Measurements from ENCODE around the gene CASP8AP2. TPM values are rescaled to one million over a fixed set of nuclear protein-coding genes. Genes with fewer than 3 reads are reported as not detected.
A peak's percentile ranks its signal among the peaks of the same experiment; 100 is the strongest.
"Not testable (repeated sequence)": the region's sequence is repeated elsewhere in the genome, so short reads cannot be mapped to it uniquely, and the experiment has no call there.

Gene CASP8AP2
- total RNA-seq, 1 experiment from 2014 or later: 27.9 TPM

DNA sequence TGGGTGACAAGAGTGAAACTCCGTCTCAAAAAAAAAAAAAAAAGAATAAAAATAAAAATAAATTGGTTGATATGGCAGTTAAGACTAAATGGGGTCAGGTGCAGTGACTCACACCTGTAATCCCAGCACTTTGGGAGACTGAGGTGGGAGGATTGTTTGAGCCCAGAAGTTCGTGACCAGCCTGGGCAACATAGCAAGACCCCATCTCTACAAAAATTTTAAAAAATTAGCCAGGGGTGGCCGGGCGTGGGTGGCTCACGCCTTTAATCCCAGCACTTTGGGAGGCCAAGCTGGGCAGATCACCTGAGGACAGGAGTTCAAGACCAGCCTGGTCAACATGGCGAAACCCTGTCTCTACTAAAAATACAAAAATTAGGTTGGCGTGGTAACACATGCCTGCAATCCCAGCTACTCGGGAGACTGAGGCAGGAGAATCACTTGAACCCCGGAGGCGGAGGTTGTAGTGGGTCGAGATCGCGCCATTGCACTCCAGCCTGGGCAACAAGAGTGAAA lies 1.1 kb upstream of the CASP8AP2 start:
- Mint-ChIP-seq H3K36me3 (peaks cover 23% of the 10 kb centered on the region), H3K27ac (peak overlapping the region; percentile 91), H3K4me1 (peaks cover 16% of the 10 kb centered on the region), H3K4me3 (peak overlapping the region; percentile 95)
- DNase-seq (ENCODE audit: low spot score); H3K9me3 Mint-ChIP-seq; ATAC-seq; H3K27me3 Mint-ChIP-seq (ENCODE audit: low read depth): not testable (repeated sequence)
- TF ChIP-seq GTF2I (CRISPR knock-in tag; conservative IDR thresholded peaks at IDR 0.05) (0 out of 2 replicates have a peak, but pooled peaks have one; percentile 26), ZNF121 (CRISPR knock-in tag; IDR thresholded peaks at IDR 0.05) (peak; percentile 11; the same call in 1 of the 2 replicates)
- ChIA-PET POLR2A (interaction anchor here (0.9 to 2.7 kb wide), 2 partner anchors 9 to 12 kb away, joined by 3 to 33 read pairs; partner anchors contain the start of gene MDN1), CTCF (interaction anchor here (0.9 to 1.7 kb wide), 5 partner anchors 9 to 216 kb away, joined by 3 to 19 read pairs (median 3); partner anchors contain the start of gene MDN1)

DNA sequence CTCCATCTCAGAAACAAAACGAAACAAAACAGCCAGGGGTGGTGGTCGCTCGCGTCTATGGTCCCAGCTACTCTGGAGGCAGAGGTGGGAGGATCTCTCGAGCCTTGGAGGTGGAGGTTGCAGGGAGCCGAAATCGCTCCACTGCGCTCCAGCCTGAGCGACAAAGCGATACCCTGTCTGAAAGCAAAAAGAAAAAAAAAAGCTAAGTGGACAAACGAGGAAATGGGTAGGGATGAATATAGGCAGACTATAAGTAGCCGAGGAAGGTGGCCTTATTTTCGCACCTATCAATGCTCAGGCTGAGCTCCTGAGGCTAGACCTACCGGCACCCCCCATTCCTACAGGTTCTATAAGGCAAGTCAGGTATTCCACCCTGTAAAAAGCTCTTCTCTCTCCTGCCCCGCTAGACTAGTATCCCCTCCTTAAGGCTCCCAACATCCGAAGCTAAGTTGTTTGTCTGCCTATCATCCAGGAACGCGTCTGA lies 650 bp upstream of the CASP8AP2 start:
- Mint-ChIP-seq H3K9me3 (no peaks in the 10 kb centered on the region), H3K4me1 (peaks cover 16% of the 10 kb centered on the region), H3K27me3 (ENCODE audit: low read depth) (no peaks in the 10 kb centered on the region), H3K4me3 (peak overlapping the region; percentile 95), H3K27ac (peak overlapping the region; percentile 91), H3K36me3 (peaks cover 25% of the 10 kb centered on the region)
- ATAC-seq (peak; percentile 38), DNase-seq (ENCODE audit: low spot score) (no peak)
- ChIA-PET POLR2A (interaction anchor here (0.7 to 2.7 kb wide), 5 partner anchors 9 to 639 kb away, joined by 3 to 33 read pairs (median 3); partner anchors contain the start of gene MDN1), CTCF (interaction anchor here (0.7 to 1.9 kb wide), 8 partner anchors 9 to 397 kb away, joined by 3 to 19 read pairs (median 4); partner anchors contain the start of gene MDN1)
- no peak for TF ChIP-seq ATF6 (CRISPR knock-in tag; IDR thresholded peaks at IDR 0.05)
- TF ChIP-seq, protein P1, sequence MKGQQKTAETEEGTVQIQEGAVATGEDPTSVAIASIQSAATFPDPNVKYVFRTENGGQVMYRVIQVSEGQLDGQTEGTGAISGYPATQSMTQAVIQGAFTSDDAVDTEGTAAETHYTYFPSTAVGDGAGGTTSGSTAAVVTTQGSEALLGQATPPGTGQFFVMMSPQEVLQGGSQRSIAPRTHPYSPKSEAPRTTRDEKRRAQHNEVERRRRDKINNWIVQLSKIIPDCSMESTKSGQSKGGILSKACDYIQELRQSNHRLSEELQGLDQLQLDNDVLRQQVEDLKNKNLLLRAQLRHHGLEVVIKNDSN (CRISPR knock-in tag; IDR thresholded peaks at IDR 0.05): no peak
- TF ChIP-seq SP1 (CRISPR knock-in tag; conservative IDR thresholded peaks at IDR 0.05): no peak
- no peak for TF ChIP-seq MYBL2 (CRISPR knock-in tag; IDR thresholded peaks at IDR 0.05)
- TF ChIP-seq NR2C2 (CRISPR knock-in tag; IDR thresholded peaks at IDR 0.05): no peak

- Mint-ChIP-seq H3K27me3 (ENCODE audit: low read depth) (no peaks in the 10 kb centered on the region), H3K4me3 (peak overlapping the region; percentile 95), H3K36me3 (peaks cover 30% of the 10 kb centered on the region), H3K4me1 (peaks cover 16% of the 10 kb centered on the region), H3K9me3 (no peaks in the 10 kb centered on the region), H3K27ac (peak overlapping the region; percentile 64)
- ChIA-PET CTCF (interaction anchor here (1.3 to 1.9 kb wide), 3 partner anchors 11 to 110 kb away, joined by 5 to 19 read pairs (median 5); partner anchors contain the start of gene MDN1), POLR2A (interaction anchor here (2.7 kb wide), 1 partner anchor 11 kb away, joined by 33 read pairs; the partner anchor contains the start of gene MDN1)
- ATAC-seq: no peak
- TF ChIP-seq SMAD3 (CRISPR knock-in tag; IDR thresholded peaks at IDR 0.05; ENCODE audit: borderline replicate concordance): no peak
- no peak for TF ChIP-seq ZNF263 (CRISPR knock-in tag; IDR thresholded peaks at IDR 0.05; ENCODE audit: low read depth)
- TF ChIP-seq, protein P2, sequence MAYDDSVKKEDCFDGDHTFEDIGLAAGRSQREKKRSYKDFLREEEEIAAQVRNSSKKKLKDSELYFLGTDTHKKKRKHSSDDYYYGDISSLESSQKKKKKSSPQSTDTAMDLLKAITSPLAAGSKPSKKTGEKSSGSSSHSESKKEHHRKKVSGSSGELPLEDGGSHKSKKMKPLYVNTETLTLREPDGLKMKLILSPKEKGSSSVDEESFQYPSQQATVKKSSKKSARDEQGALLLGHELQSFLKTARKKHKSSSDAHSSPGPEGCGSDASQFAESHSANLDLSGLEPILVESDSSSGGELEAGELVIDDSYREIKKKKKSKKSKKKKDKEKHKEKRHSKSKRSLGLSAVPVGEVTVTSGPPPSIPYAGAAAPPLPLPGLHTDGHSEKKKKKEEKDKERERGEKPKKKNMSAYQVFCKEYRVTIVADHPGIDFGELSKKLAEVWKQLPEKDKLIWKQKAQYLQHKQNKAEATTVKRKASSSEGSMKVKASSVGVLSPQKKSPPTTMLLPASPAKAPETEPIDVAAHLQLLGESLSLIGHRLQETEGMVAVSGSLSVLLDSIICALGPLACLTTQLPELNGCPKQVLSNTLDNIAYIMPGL (CRISPR knock-in tag; IDR thresholded peaks at IDR 0.05): no peak
- no peak for TF ChIP-seq ZBTB21 (CRISPR knock-in tag; IDR thresholded peaks at IDR 0.05; ENCODE audit: borderline replicate concordance)
- no peak for TF ChIP-seq NR2C2 (CRISPR knock-in tag; IDR thresholded peaks at IDR 0.05)
- TF ChIP-seq, protein P3, sequence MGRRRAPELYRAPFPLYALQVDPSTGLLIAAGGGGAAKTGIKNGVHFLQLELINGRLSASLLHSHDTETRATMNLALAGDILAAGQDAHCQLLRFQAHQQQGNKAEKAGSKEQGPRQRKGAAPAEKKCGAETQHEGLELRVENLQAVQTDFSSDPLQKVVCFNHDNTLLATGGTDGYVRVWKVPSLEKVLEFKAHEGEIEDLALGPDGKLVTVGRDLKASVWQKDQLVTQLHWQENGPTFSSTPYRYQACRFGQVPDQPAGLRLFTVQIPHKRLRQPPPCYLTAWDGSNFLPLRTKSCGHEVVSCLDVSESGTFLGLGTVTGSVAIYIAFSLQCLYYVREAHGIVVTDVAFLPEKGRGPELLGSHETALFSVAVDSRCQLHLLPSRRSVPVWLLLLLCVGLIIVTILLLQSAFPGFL (CRISPR knock-in tag; IDR thresholded peaks at IDR 0.05; ENCODE audit: borderline replicate concordance): no peak
- TF ChIP-seq ERG (CRISPR knock-in tag; IDR thresholded peaks at IDR 0.05): no peak
- TF ChIP-seq FOXK1 (CRISPR knock-in tag; IDR thresholded peaks at IDR 0.05): no peak
- no peak for TF ChIP-seq NFYB (CRISPR knock-in tag; conservative IDR thresholded peaks at IDR 0.05; ENCODE audit: low read depth)
- no peak for DNase-seq (ENCODE audit: low spot score)
These were observed 610 bp downstream of the CASP8AP2 start for GRCh38 chr6:89830170-89830809.

Measured in WTC11 (cell line).